Neural cell (in vitro differentiated cells): ENCODE data around the gene ZRANB1.

Experiments used
- CTCF ChIP-seq: fragments of 450-650 bp; IDR thresholded peaks from 2 replicates; pipeline ENCODE4 v1.5.1; 2014; ENCODE audit warnings: antibody characterized with exemption, mild to moderate bottlenecking, moderate library complexity; ENCODE audit not compliant: poor library complexity, severe bottlenecking
- EP300 ChIP-seq: fragments of 450-650 bp; conservative IDR thresholded peaks from 2 replicates; pipeline ENCODE4 v1.6.1; 2014; ENCODE audit warnings: antibody characterized with exemption, mild to moderate bottlenecking, moderate library complexity; ENCODE audit not compliant: poor library complexity, severe bottlenecking
- EZH2 ChIP-seq: fragments of 200-600, 300-800 bp; shearing (Covaris generic), sonication (generic); IDR thresholded peaks from 2 replicates; pipeline ENCODE4 v1.6.1; 2014; ENCODE audit warnings: antibody characterized with exemption, low read length, borderline replicate concordance, mild to moderate bottlenecking; ENCODE audit not compliant: insufficient read depth, poor library complexity, severe bottlenecking
- MXI1 ChIP-seq: fragments of 450-650 bp; conservative IDR thresholded peaks from 2 replicates; pipeline ENCODE4 v1.6.1; 2014; ENCODE audit warnings: antibody characterized with exemption, mild to moderate bottlenecking; ENCODE audit not compliant: poor library complexity, severe bottlenecking
- RAD21 ChIP-seq: fragments of 450-650 bp; conservative IDR thresholded peaks from 2 replicates; pipeline ENCODE4 v1.6.1; 2014; ENCODE audit warnings: antibody characterized with exemption, mild to moderate bottlenecking, moderate library complexity
- TAF1 ChIP-seq: IDR thresholded peaks from 2 replicates; pipeline ENCODE4 v1.6.1; 2012; ENCODE audit warnings: low read depth

GRCh38 chr10:124983321-124983720 is 41.4 kb downstream of the ZRANB1 start:
- no peak for TF ChIP-seq EZH2
- no peak for TF ChIP-seq CTCF
- TF ChIP-seq MXI1: no peak
- TF ChIP-seq TAF1: no peak
- no peak for TF ChIP-seq RAD21
- TF ChIP-seq EP300: no peak
